HG02588 (cell line): ENCODE results near the gene ATRN.
A peak's percentile ranks its signal among the peaks of the same experiment; 100 is the strongest.
"Not testable (repeated sequence)": the region's sequence is repeated elsewhere in the genome, so short reads cannot be mapped to it uniquely, and the experiment has no call there.

Source experiments
- ATAC-seq: cut with Tn5 transposase; IDR thresholded peaks from one replicate; pipeline ENCODE4 v1.9.1; 2021; ENCODE audit warnings: mild to moderate bottlenecking, moderate library complexity; ENCODE audit not compliant: unreplicated experiment

ATRN gene

DNA sequence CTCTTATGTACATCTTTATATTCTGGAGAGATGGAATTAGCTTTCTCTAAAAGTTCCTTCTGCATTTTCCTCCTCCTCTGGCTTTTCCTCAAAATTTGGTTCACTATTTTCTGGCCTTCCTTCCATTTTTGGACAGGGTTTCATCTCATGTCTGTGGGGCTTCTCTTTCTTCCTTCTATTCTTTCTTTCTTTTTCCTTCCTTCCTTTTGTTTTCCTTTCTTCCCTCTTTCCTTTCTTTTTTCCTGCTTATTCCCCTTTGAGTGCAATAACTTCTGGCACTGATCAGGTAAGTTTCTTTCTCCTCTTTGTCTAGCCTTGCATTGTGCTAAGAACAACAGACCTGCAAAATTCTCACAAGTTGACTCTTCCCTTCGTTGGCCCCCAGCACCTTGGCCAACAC lies 5.5 kb upstream of the ATRN start:
- no peak for ATAC-seq

DNA sequence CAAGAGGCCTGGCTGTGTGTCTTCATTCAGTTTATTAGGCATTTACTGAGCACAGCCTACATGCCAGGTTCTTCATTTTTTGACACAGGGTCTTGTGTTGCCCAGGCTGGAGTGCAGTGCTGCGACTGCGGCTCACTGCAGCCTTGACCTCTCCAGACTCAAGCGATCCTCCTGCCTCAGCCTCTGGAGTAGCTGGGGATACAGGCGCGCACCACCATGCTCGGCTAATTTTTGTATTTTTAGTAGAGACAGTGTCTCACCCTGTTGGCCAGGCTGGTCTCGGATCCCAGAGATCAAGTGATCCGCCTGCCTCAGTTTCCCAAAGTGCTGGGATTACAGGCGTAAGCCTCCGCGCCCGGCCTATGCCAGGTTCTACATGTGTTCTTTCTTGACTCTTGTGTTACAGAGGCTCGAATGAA lies 601 bp upstream of the ATRN start:
- no peak for ATAC-seq

DNA sequence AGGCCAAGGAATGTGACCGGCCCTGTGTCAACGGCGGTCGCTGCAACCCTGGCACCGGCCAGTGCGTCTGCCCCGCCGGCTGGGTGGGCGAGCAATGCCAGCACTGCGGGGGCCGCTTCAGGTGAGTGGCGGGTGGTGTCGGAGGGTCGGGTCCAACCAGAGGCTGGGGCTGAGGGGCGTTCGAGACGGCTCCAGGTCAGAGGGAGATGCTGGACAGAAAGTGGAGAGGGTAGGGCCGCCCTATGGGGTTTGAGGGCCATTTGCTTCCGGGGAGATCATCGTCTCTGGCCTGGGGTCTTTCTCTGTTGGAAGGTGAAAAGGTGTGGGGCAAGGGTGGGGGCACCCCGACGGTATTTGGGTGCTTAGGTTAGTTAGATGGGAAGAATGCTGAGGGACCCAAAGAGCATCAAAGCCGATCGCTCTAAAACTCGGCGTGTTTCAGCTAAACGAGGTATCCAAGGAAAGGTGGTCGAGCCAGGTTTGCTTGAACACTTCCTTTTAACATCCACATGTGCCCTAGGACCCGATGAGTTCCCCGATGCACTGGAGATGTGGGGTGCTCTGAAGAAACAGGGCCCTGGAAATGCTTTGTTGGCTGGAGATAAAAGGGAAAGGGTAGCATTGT lies 691 bp downstream of the ATRN start:
- peak; percentile 26 for ATAC-seq

DNA sequence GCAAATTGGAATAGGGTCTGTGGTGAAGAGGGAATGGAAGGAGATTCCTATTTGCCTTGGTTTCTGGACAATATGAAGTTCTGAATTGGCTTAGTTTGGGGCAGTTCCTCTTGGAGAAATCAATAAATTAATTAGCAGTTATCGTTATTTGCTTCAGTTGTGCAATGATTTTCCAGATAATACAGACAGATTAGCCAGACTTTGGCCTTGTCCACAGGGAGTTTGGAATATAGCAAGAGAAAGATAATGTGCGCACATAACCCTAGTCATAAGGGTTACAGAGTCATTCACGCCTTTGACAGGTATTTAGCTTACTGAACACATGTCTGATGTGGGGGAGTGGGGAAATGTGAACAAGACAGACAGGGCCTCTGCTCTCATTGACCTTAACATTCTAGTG lies 1.3 kb downstream of the ATRN start:
- ATAC-seq, result no peak

DNA sequence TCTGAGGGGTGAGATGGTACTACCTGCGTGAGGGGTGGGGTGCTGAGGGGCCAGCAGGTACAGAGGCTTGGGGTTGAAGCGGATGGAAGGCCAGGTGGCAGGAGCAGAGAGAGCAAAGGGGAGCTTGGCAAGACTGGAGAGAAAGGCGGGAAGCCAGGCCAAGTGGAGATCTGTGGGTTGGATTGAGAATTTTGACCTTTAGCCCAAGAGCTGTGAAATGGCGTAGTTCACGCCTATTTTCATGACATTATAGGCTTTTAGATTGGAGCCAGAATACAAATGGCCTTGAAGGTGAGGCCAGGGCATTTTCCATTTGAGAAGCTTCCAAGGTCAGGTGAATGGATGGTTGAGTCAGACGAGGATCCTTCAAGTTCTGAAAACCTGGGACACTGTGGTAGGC lies 2.5 kb downstream of the ATRN start:
- no peak for ATAC-seq

DNA sequence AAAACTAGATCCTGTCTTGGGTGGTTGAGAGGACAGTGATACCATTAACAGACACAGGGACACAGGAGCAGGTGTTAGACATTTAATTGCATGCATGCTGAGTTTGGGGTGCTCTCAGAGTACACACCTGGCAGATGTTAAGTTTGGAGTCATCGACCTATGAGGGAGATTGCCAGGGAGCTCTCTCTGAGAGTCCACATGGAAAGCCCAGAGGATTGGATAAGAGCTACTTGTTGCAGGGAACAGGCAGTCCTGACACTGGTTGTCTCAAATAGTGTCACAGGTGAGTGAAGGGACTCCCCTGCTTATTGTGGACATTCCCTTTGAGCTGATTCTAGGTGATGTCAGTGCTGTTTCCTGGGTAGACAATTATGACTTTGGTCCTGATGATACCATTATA lies 3.1 kb downstream of the ATRN start:
- ATAC-seq, result no peak

DNA sequence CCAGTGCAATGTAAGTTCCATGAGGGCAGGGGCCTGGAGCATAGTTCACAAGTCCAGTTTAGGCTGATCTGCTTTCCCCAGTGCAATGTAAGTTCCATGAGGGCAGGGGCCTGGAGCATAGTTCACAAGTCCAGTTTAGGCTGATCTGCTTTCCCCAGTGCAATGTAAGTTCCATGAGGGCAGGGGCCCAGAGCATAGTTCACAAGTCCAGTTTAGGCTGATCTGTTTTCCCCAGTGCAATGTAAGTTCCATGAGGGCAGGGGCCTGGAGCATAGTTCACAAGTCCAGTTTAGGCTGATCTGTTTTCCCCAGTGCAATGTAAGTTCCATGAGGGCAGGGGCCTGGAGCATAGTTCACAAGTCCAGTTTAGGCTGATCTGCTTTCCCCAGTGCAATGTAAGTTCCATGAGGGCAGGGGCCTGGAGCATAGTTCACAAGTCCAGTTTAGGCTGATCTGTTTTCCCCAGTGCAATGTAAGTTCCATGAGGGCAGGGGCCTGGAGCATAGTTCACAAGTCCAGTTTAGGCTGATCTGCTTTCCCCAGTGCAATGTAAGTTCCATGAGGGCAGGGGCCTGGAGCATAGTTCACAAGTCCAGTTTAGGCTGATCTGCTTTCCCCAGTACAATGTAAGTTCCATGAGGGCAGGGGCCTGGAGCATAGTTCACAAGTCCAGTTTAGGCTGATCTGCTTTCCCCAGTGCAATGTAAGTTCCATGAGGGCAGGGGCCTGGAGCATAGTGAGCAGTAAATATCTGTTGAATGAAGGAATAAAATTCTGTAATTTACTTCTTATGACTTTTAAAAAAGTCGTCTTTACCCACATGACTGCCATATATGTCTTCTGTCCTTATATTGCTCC lies 6.4 kb downstream of the ATRN start:
- ATAC-seq, result not testable (repeated sequence)

DNA sequence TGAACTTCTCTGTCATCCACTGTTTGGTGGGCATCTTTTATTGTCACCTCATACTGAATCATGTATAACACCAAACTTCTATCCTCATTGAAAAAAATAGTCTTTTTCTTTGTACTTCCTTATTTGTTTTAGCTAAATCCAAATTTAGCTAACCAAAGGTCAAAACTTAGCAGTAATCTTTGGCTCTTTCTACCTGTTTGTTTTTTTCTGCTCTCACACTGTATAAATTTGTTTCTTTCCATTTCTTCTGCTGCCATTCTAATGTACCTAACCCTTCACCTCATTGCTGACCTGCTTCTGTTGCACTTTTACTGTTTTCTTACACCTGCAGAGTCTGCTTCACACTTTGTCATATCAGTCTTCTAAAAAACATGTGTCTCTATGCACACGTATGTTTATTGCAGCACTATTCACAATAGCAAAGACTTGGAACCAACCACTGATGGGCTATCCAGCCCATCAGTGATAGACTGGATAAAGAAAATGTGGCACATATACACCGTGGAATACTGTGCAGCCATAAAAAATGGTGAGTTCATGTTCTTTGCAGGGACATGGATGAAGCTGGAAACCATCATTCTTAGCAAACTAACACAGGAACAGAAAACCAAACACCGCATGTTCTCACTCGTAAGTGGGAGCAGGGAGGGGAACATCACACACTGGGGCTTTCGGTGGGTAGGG lies 7.2 kb downstream of the ATRN start:
- no peak for ATAC-seq

DNA sequence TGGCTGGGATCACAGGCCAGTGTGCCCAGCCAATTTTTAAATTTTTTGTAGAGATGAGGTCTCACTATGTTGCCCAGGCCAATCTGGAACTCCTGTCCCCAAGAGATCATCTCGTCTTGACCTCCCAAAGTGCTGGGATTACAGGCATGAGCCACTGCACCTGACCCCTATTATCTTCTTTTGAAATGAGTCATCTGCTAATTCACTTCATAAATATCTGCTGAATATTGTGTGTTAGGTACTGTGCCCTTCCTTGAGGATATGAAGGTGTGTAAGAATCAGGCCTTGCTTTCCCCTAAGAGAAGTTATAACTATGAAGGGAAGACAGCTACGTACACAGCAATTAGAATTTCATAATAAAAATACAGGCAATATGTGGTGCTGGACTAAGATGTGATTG lies 8.2 kb downstream of the ATRN start:
- no peak for ATAC-seq

DNA sequence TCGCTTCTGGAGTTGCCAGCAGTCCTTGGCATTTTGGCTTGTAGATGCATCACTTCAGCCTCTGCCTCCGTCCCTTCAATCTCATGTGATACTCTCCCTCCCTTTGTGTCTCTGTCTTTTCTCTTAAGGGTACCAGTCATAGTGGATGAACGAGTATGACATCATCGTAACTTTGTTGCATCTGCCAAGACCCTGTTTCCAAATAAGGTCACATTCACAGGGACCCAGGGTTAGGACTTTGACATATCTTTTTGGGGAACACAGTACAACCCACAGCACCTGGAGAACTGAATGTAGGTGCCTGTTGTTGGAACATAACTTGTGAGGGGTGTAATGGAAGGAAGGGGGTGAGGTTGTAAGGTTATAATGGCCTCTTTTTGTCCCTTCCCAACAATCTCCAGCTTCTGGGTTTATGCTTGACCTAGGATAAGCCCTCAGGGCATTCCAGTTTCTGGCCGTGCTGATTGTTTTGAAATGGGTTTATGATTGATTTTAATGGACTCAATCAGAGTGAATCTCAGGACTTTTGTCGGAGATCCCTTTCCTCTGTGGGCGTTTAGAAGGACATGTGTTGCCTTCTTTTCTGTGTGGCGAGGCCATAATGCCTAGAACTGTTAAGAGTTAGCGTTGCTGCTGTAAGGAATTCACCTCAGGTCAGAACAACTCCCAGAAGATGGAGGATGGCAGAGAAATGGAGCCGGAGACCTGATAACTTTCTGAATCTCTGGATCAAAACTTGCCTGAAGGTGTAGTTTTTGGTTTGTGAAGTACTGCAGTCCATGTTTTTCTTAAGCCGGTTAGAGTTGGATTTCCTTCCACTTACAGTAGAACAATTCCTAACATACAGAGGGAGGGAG lies 9.2 kb downstream of the ATRN start:
- no peak for ATAC-seq

DNA sequence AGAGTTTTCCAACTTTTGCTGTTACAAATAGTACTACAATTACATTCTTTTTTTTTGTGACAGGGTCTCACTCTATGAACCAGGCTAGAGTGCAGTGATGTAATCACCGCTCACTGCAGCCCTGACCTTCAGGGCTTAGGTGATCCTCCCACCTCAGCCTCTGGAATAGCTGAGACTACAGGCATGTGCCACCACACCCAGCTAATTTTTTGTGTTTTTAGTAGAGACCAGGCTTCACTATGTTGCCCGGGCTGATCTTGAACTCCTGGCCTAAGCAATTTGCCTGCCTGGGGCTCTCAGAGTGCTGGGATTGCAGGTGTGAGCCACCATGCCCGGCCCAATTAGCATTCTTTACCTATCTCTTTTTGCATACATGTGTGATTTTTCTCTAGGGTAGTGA lies 12.5 kb downstream of the ATRN start:
- no peak for ATAC-seq

DNA sequence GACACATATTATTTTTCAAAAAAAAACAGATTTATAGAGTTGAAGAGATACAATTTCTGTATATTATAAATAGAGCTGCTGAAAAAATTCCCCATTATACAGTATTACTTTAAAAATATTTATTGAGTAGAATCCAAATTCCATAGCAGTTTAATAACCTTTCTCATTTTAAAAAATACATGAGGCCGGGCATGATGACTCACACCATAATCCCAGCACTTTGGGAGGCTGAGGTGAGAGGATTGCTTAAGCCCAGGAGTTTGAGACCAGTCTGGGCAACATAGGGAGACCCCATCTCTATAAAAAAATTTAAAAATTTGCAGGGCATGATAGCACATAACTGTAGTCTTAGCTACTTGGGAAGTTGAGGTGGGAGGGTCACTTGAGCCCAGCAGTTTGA lies 13.0 kb downstream of the ATRN start:
- no peak for ATAC-seq

DNA sequence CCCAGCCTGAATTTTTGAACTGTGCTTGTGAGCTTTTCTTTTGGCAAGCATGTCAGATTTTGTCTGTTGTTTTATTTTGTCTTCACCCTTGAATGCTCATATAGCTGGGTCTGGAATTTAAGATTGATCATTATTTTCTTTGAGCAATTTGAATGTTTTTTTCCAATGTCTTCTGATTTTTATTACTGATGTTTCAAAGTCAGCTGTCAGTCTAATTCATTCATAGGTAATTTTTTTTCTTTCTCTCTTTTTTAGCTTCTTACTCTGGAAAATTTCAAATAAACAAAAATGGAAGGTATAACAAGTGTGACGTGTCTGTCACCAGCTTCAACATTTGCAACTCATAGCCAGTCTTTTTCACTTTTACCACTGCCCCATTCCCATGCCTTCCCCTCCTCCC lies 15.1 kb downstream of the ATRN start:
- no peak for ATAC-seq

DNA sequence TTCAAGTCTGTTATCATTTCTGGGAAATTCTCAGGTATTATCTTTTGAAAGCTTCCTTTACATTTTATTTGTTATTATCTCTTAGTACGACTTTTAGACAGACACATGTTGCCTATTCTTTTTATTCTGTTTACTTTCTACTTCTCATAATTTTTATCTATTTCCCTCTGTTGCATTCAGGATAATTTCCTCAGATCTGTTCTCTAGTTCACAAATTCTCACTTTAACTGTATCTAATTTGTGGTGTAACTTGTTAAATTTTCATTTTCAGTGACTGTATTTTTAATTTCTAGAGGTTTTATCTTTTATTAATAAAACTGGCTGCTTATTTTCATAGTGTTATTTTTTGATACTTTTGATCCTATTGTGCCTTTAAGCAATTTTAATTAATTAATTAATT lies 16.0 kb downstream of the ATRN start:
- no peak for ATAC-seq

DNA sequence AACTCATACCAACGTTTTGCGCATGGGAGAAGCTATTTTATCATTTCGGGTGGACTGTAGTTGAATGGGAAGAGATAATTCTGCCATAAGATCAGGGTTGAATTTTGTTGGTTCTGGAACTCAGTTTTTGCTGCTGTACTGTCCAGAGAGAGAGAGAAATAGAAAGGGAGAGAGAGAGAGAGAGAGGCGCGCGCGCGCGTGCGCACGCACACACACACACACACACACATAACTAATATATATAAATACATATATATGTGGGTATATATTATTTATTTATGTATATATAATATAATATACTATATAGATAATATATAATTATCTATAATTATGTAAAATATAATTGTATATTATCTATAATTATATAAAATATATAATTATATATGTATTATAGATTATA lies 21.9 kb downstream of the ATRN start:
- no peak for ATAC-seq

DNA sequence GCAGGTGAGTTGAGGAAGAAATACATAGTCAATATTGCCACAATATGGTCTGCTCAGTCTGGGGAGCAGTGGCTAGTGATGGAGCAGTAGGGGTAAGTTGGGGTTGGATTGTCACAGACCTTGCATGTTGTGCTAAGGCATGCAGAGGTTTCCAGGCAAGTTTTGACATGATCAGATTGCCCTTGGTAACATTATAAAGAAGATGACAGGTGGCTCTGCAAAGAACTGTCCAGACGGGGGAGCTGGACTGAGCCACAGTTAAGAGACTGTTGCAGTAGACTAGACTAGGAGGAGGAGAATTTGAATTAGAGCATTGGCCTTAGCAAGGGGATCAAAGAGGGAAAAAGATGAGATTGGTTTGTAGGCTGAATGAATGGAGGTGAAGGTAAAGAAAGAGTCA lies 23.4 kb downstream of the ATRN start:
- no peak for ATAC-seq

DNA sequence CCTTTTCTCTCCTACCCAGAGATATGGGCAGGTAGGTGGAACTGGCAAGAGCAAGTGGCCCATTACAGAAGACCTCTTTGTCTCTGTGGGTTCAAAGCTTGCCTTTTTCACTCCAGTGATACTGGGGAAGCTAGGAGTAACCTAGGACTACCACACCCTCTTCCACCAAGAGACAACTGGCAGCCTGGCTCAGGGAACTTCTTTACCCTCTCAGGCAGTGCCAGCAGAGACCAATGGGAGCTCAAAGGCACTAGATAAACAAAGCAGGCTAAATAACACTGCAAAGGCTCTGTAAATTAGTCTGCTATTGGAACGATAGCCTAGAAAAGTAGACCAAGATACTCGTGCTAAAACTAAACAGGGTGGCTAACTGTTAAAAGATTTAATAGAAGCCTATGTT lies 32.1 kb downstream of the ATRN start:
- ATAC-seq, result no peak

DNA sequence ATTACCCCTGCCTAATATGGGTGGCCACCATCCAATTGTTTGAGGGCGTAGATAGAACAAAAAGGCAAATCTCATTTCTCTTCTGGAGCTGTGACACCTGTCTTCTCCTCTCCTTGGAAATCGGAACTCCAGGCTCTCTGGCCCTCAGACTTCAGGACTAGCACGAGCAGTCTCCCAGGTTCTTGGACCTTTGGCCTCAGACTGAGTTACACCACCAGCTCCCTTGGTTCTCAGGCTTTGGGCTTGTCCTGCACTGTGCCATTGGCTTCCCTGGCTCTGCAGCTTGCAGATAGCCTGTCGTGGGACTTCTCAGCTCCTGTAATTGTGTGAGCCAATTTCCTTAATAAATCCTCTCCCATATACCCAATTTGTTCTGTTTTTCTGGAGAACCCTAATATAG lies 34.3 kb downstream of the ATRN start:
- no peak for ATAC-seq

DNA sequence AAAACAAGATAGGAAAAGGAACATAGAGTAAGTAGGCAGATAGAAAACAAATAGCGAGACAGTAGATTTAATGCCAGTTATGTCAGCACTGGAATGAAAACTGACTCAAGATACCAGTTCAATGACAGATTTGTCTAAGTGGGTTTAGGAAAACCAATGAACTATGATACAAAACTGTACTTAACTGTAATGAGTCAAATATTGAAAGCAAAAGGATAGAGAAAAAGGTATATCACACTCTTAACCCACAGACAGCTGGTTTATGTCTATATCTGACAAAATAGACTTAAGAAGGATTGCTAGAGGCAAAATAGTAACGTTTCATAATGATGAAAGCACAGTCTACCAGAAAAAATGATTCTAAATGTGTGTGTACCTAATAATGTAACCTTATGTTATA lies 38.2 kb downstream of the ATRN start:
- no peak for ATAC-seq

DNA sequence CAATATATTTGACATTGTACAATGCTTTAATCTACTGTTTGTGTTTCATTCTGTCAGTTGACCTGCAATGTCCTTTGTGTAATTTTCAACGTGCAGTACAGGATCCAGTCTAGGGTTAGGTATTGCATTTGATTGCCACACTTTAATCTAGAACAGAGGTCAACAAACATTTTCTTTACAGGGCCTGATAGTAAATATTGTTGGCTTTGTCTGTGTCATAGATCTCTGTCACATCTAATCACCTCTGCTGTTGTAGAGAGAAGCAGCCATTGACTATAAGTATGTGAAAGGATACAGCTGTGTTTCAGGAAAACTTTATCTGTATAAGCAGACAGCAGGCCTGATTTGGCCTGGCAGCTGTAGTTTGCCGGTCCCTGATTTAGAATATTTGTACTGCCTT lies 39.3 kb downstream of the ATRN start:
- no peak for ATAC-seq

DNA sequence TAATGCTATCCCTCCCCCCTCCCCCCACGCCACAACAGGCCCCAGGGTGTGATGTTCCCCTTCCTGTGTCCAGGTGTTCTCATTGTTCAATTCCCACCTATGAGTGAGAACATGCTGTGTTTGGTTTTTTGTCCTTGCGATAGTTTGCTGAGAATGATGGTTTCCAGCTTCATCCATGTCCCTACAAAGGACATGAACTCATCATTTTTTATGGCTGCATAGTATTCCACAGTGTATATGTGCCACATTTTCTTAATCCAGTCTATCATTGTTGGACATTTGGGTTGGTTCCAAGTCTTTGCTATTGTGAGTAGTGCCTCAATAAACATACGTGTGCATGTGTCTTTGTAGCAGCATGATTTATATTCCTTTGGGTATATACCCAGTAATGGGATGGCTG lies 41.4 kb downstream of the ATRN start:
- not testable (repeated sequence) for ATAC-seq
